Ishikawa (cell line): ENCODE measurements around the gene SPRN.
"Not testable (repeated sequence)": the region's sequence is repeated elsewhere in the genome, so short reads cannot be mapped to it uniquely, and the experiment has no call there.

ENCODE experiments used
- CEBPB ChIP-seq: IDR thresholded peaks from 2 replicates; pipeline ENCODE4 v1.6.1; 2012
- CREB1 ChIP-seq: IDR thresholded peaks from 2 replicates; pipeline ENCODE4 v1.6.1; 2012; ENCODE audit warnings: low read depth
- EGR1 ChIP-seq: IDR thresholded peaks from 2 replicates; pipeline ENCODE4 v1.6.1; 2012
- EP300 ChIP-seq: IDR thresholded peaks from 2 replicates; pipeline ENCODE4 v1.6.1; 2012; ENCODE audit warnings: borderline replicate concordance
- FOXM1 ChIP-seq: IDR thresholded peaks from 2 replicates; pipeline ENCODE4 v1.6.1; 2012; ENCODE audit warnings: low read depth, borderline replicate concordance
- NFIC ChIP-seq: IDR thresholded peaks from 2 replicates; pipeline ENCODE4 v1.6.1; 2012
- RAD21 ChIP-seq: IDR thresholded peaks from 2 replicates; pipeline ENCODE4 v1.6.1; 2012; ENCODE audit warnings: low read depth
- REST ChIP-seq: IDR thresholded peaks from 2 replicates; pipeline ENCODE4 v1.6.1; 2012; ENCODE audit warnings: low read depth, mild to moderate bottlenecking
- TAF1 ChIP-seq: IDR thresholded peaks from 2 replicates; pipeline ENCODE4 v1.6.1; 2012; ENCODE audit warnings: low read depth, mild to moderate bottlenecking
- TCF12 ChIP-seq: IDR thresholded peaks from 2 replicates; pipeline ENCODE4 v1.6.1; 2012; ENCODE audit warnings: low read depth
- TEAD4 ChIP-seq: IDR thresholded peaks from 2 replicates; pipeline ENCODE4 v1.6.1; 2012
- USF1 ChIP-seq: IDR thresholded peaks from 2 replicates; pipeline ENCODE4 v1.6.1; 2012
- YY1 ChIP-seq: IDR thresholded peaks from 2 replicates; pipeline ENCODE4 v1.6.1; 2012; ENCODE audit warnings: low read depth
- ZBTB7A ChIP-seq: IDR thresholded peaks from 2 replicates; pipeline ENCODE4 v1.6.1; 2012; ENCODE audit warnings: low read depth
- TF ChIP-seq, protein P1 (sequence below): IDR thresholded peaks from 2 replicates; pipeline ENCODE4 v1.6.1; 2012

The SPRN gene

GRCh38 chr10:133424601-133425000, at the start of gene SPRN:
Gene SPRN (minus strand): TSS chr10:133424625. CDS start chr10:133423681, 944 bp downstream.
- not testable (repeated sequence) for TF ChIP-seq REST, EP300
- TF ChIP-seq, protein P1, sequence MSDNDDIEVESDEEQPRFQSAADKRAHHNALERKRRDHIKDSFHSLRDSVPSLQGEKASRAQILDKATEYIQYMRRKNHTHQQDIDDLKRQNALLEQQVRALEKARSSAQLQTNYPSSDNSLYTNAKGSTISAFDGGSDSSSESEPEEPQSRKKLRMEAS = not testable (repeated sequence)

DNA sequence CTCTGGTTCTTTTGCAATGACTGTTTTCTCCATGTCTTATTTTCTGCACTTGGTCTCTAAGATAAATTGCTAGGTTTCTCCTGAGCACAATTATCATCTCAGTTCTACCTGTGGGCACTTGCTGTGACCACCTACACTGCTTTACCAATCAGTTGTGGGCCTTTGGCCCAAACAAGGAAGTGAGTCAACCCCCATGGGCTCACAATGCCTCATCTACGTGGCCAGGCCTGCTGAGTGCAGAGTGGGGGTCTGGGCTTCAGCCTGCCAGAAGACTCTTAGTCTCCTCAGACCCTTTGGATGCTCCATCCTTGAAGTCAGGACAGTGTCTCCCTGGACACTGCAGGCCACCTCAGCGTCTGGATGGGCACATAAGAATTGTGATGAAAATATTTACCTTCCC, 49.6 kb upstream of the SPRN start:
- TF ChIP-seq USF1 = no peak
- no peak for TF ChIP-seq REST
- no peak for TF ChIP-seq TAF1
- TF ChIP-seq TEAD4 = no peak
- TF ChIP-seq CEBPB = no peak
- TF ChIP-seq NFIC = no peak
- no peak for TF ChIP-seq ZBTB7A
- TF ChIP-seq, protein P1 = no peak

DNA sequence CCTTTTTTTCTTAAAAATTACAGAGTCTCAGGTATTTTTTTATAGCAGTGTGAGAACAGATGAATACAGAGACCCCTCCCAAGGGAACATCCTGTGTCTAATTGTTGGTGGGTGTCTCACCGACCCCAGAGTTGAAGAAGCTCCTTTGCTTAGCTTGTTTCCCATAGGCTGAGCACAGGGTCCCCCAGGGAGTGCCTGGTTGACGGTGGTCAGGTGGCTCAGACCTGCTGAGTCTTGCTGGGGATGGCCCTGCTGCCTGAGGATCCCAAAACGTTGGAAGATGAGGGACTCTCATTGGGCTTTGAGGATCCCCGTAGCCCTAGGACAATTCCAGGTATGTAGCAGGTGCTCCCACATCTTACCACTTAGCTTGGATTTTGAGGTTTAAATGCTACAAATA, 48.8 kb upstream of the SPRN start:
- TF ChIP-seq REST (no peak), USF1 (no peak), TCF12 (no peak)

DNA sequence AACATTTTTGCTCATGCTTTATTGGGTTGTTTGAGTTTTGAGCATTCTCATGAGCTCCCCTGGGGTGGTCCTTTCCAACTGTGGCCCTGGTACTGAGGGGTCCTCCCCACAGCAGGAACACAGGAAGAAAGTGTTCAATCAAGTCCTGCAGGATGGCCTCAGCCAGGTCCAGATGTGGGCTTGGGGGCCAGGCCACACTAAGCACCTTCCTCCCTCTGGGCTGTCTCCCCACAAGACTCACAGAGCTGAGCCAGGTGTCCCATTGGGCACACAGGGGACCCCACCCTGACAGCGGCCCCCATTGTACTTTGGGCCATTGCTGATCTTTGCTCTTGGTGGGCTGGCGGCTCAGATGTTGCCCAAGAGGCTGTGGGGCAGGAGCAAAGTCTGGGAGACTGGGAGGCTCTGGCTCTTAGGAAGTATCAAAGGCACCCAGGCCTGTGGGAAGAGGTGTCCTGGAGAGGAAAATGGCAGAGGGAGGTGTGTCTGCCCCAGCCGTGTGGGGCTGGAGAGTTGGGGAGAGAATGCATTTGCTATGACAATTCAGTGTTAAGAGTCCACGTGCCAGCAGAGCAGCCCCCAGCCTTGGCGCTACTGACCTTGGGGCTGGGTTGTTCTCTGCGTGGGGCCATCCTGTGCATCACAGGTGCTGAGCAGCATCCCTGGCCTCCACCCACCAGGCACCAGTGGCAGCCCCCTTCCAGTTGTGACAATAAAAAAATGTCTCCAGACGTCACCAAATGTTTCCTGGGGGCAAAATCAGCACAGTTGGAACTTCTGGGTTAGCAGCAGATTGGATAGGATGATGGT, 47.1 kb upstream of the SPRN start:
- TF ChIP-seq FOXM1 = no peak
- no peak for TF ChIP-seq NFIC

DNA sequence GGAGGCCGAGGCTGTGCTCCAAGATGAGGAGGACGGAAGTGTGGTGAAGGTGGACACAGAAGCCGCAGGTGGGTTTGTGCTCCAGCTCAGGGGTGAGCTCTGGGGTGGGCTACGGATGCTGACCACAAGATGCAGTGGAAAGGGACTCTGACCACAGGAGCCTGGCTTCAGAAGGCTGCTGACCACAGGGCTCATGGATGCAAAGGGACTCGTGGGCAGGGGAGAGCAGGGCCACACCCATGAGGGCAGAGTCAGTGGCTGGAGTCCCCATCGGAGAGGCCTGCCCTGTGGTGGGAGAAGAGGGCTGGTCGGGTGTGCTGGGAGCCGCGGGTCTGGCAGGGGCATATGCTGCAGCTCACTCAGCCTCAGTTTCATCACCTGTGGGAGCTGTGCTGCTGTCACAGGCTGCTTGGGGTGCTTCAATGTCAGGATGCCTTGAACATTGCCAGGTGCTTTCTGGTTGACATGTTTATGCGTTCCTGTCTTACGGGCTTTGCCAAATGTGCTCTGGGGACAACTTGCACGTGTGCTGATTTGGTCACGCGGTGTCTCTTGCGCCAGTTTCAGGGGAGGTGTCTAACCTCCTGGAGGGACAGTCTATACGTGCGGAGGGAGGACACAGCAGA, 43.0 kb upstream of the SPRN start:
- no peak for TF ChIP-seq REST
- TF ChIP-seq EP300 = no peak
- TF ChIP-seq, protein P1 = no peak
- no peak for TF ChIP-seq FOXM1
- no peak for TF ChIP-seq ZBTB7A
- no peak for TF ChIP-seq YY1
- no peak for TF ChIP-seq EGR1
- TF ChIP-seq CREB1 = no peak
- TF ChIP-seq RAD21 = no peak
- no peak for TF ChIP-seq TAF1
- no peak for TF ChIP-seq CEBPB
